Measurements from ENCODE around the gene CAMTA1. TPM values are rescaled to one million over a fixed set of nuclear protein-coding genes. Genes with fewer than 3 reads are reported as not detected.

Gene CAMTA1
- polyA plus RNA-seq, 1 of the 3 experiments (the other 2 are of a cell fraction) = 63.1 TPM

DNA sequence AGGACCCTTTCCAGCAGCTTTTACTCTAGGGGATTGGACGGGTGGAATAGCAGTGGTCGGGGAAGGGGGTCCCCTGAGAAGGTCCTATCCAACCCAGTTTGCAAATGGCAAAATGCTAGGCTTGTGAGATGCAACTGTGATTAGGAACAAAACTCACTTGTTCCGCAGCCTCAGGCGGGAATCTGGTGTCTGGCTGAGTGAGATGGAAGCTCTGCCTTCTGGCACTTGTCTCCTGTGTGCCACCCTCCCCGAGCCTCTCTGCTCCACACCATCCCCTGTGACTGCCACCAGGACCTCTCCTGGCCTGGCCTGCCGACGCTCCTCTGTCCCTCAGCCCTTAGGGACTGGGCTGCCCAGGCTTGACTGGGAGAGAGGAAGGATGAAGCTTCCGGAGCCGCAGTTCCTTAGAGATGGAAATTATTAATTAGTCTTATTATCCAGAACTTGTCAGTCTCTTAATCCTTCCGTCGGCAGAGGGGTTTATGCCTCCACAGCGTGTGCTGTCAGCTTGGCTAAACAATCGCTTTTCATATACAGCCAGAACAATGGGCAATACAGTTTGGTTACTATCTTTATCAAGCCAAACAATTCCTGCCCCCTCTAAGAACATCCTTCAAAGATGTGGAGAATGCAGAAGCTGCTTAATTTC lies 693.0 kb downstream of the CAMTA1 start (continued):
- TF ChIP-seq FOXM1 (IDR thresholded peaks at IDR 0.05; ENCODE audit: low read depth) (no peak), EP300 (IDR thresholded peaks at IDR 0.05; ENCODE audit: borderline replicate concordance in 1 of 2, low read depth in 1 of 2, low read length in 1 of 2) (peak in 1 of 2 experiments; percentile 87; a peak in 2 of 4 replicates), JUND (IDR thresholded peaks at IDR 0.05) (no peak), ELF1 (IDR thresholded peaks at IDR 0.05) (no peak), RAD21 (IDR thresholded peaks at IDR 0.05; ENCODE audit: low read length) (0 out of 2 replicates have a peak, but pooled peaks have one; percentile 17), FOXJ3 (CRISPR knock-in tag; IDR thresholded peaks at IDR 0.05) (0 out of 2 replicates have a peak, but pooled peaks have one; percentile 33)
- TF ChIP-seq, protein P1, sequence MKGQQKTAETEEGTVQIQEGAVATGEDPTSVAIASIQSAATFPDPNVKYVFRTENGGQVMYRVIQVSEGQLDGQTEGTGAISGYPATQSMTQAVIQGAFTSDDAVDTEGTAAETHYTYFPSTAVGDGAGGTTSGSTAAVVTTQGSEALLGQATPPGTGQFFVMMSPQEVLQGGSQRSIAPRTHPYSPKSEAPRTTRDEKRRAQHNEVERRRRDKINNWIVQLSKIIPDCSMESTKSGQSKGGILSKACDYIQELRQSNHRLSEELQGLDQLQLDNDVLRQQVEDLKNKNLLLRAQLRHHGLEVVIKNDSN (IDR thresholded peaks at IDR 0.05; ENCODE audit: borderline replicate concordance, low read depth) = no peak

DNA sequence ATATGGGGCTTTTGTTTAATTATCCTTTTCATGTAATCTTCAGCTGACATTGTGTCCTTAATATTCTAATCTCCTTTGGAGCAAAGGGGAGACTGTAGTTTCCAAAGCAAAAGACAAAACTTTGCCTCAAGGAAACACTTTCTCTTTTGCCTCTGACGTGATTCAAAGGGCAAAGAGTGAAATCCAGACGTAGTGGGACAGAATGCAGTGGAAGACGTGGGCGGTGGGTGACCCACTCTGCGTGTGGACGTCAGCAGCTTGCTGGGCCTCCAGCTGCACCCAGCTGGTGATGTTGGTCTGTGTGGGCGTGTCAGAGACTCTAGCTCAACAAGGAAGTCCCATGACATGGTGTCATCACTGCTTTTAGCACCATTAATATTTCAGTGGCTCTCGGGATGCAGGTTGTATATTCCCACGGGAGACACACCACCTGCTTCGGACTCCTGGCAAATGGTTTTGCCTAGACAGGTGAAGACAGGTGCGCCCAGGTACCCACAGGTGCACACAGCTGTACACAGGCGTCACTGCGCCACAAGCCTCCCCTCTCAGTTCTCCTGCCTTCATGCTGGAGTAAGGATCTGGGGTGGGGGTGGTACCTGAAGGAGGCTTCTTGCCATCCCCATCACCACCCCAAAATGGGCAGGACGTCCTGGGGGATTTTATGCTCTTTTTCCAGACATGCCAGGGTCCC lies 693.7 kb downstream of the CAMTA1 start:
- CTCF ChIA-PET = interaction anchor here (0.6 to 2.8 kb wide), 15 partner anchors 9 to 438 kb away, joined by 3 to 17 read pairs (median 5); no protein-coding TSS in a partner anchor
- POLR2A ChIA-PET = interaction anchor here (1.0 to 1.6 kb wide), 5 partner anchors 8 to 78 kb away, joined by 3 to 7 read pairs (median 4); no protein-coding TSS in a partner anchor
- DNase-seq = no peak
- peaks cover 0 to 71% of the 10 kb centered on the region in 2 experiments; a peak in 3 of 4 replicates for H3K4me1 ChIP-seq (ENCODE audit: control insufficient read depth in 1 of 2, insufficient read depth in 2 of 2, low read depth in 1 of 2, low read length in 1 of 2)
- no peaks in the 10 kb centered on the region for H3K79me2 ChIP-seq (ENCODE audit: insufficient read depth)
- no peak overlapping the region for H3K9ac ChIP-seq
- no peaks in the 10 kb centered on the region for H3K9me2 ChIP-seq
- no peaks in the 10 kb centered on the region for H3K36me3 ChIP-seq (replicated peaks in 1 of 2; ENCODE audit: control insufficient read depth in 1 of 2, insufficient read depth in 2 of 2, low read length in 1 of 2)
- no peaks in the 10 kb centered on the region for H3K9me3 ChIP-seq
- no peak overlapping the region for H3K4me3 ChIP-seq (ENCODE audit: low read depth in 2 of 2, low read length in 1 of 2)
- no peaks in the 10 kb centered on the region for H3F3A ChIP-seq (replicated peaks; ENCODE audit: insufficient read depth)
- H3K27me3 ChIP-seq (ENCODE audit: insufficient read depth) = no peaks in the 10 kb centered on the region
- WGBS (ENCODE audit: low lambda C conversion rate) = 46% methylated on average over 5 of the region's 14 CpGs
- H3K27ac ChIP-seq (ENCODE audit: low read depth in 2 of 2, low read length in 1 of 2) = peak overlapping the region in 1 of 2 experiments; percentile 99; a peak in 2 of 4 replicates
- H3K4me2 ChIP-seq = no peak overlapping the region
- no peaks in the 10 kb centered on the region for H4K20me1 ChIP-seq (ENCODE audit: insufficient read depth)
- no peak overlapping the region for H2AFZ ChIP-seq (ENCODE audit: low read depth)
- TF ChIP-seq, protein P2, sequence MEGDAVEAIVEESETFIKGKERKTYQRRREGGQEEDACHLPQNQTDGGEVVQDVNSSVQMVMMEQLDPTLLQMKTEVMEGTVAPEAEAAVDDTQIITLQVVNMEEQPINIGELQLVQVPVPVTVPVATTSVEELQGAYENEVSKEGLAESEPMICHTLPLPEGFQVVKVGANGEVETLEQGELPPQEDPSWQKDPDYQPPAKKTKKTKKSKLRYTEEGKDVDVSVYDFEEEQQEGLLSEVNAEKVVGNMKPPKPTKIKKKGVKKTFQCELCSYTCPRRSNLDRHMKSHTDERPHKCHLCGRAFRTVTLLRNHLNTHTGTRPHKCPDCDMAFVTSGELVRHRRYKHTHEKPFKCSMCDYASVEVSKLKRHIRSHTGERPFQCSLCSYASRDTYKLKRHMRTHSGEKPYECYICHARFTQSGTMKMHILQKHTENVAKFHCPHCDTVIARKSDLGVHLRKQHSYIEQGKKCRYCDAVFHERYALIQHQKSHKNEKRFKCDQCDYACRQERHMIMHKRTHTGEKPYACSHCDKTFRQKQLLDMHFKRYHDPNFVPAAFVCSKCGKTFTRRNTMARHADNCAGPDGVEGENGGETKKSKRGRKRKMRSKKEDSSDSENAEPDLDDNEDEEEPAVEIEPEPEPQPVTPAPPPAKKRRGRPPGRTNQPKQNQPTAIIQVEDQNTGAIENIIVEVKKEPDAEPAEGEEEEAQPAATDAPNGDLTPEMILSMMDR (IDR thresholded peaks at IDR 0.05) = no peak
- TF ChIP-seq NFIC (IDR thresholded peaks at IDR 0.05; ENCODE audit: borderline replicate concordance) (no peak), EP300 (IDR thresholded peaks at IDR 0.05; ENCODE audit: borderline replicate concordance in 1 of 2, low read depth in 1 of 2, low read length in 1 of 2) (no peak)

DNA sequence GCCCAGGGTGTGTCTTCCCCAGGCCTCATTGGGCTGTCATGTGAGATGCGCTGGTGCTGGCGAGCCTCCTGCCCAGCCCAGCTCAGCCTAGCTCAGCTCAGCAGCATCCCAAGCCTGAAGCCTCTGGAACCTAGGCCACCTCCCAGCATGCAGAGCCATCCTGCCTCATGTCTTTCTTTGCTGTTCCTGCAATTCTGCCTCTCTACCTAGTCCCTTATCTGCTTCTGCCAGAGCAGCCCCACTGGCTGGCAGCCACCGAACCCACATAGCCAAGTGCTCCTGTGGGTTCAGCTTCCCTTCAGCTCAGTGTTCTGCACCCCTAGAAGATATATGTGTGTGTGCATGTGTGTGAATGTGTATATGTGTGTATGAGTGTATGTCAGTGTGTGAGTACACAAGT lies 694.3 kb downstream of the CAMTA1 start:
- WGBS (ENCODE audit: low lambda C conversion rate) = 100% methylated on average over 3 of the region's 3 CpGs
- Histone ChIP-seq H3K9me3 (no peaks in the 10 kb centered on the region), H3K27me3 (ENCODE audit: insufficient read depth) (no peaks in the 10 kb centered on the region), H3K4me2 (no peak overlapping the region), H3F3A (replicated peaks; ENCODE audit: insufficient read depth) (no peaks in the 10 kb centered on the region), H3K27ac (ENCODE audit: low read depth in 2 of 2, low read length in 1 of 2) (peak overlapping the region in 1 of 2 experiments; percentile 99; a peak in 2 of 4 replicates), H3K4me3 (ENCODE audit: low read depth in 2 of 2, low read length in 1 of 2) (no peak overlapping the region), H3K9ac (no peak overlapping the region), H2AFZ (ENCODE audit: low read depth) (no peak overlapping the region), H3K79me2 (ENCODE audit: insufficient read depth) (no peaks in the 10 kb centered on the region), H3K4me1 (ENCODE audit: control insufficient read depth in 1 of 2, insufficient read depth in 2 of 2, low read depth in 1 of 2, low read length in 1 of 2) (peaks cover 0 to 70% of the 10 kb centered on the region in 2 experiments; a peak in 3 of 4 replicates), H3K36me3 (replicated peaks in 1 of 2; ENCODE audit: control insufficient read depth in 1 of 2, insufficient read depth in 2 of 2, low read length in 1 of 2) (no peaks in the 10 kb centered on the region), H3K9me2 (no peaks in the 10 kb centered on the region), H4K20me1 (ENCODE audit: insufficient read depth) (no peaks in the 10 kb centered on the region)
- no peak for DNase-seq
- POLR2A ChIA-PET = interaction anchor here (1.5 kb wide), 1 partner anchor 10 kb away, joined by 4 read pairs; no protein-coding TSS in a partner anchor
- CTCF ChIA-PET = interaction anchor here (0.6 to 2.8 kb wide), 5 partner anchors 8 to 437 kb away, joined by 3 to 17 read pairs (median 7); no protein-coding TSS in a partner anchor
- TF ChIP-seq NRF1 (IDR thresholded peaks at IDR 0.05; ENCODE audit: low read depth, low read length) (no peak), POLR2AphosphoS5 (IDR thresholded peaks at IDR 0.05; ENCODE audit: low read depth, low read length) (no peak), SMC3 (IDR thresholded peaks at IDR 0.05; ENCODE audit: low read depth, low read length) (no peak), FOSL2 (IDR thresholded peaks at IDR 0.05; ENCODE audit: borderline replicate concordance, low read depth) (no peak), FOXJ3 (CRISPR knock-in tag; IDR thresholded peaks at IDR 0.05) (no peak), JUND (IDR thresholded peaks at IDR 0.05) (no peak), EP300 (IDR thresholded peaks at IDR 0.05; ENCODE audit: borderline replicate concordance in 1 of 2, low read depth in 1 of 2, low read length in 1 of 2) (no peak), EZH2phosphoT487 (IDR thresholded peaks at IDR 0.05; ENCODE audit: borderline replicate concordance, low read depth) (no peak)
- TF ChIP-seq, protein P3, sequence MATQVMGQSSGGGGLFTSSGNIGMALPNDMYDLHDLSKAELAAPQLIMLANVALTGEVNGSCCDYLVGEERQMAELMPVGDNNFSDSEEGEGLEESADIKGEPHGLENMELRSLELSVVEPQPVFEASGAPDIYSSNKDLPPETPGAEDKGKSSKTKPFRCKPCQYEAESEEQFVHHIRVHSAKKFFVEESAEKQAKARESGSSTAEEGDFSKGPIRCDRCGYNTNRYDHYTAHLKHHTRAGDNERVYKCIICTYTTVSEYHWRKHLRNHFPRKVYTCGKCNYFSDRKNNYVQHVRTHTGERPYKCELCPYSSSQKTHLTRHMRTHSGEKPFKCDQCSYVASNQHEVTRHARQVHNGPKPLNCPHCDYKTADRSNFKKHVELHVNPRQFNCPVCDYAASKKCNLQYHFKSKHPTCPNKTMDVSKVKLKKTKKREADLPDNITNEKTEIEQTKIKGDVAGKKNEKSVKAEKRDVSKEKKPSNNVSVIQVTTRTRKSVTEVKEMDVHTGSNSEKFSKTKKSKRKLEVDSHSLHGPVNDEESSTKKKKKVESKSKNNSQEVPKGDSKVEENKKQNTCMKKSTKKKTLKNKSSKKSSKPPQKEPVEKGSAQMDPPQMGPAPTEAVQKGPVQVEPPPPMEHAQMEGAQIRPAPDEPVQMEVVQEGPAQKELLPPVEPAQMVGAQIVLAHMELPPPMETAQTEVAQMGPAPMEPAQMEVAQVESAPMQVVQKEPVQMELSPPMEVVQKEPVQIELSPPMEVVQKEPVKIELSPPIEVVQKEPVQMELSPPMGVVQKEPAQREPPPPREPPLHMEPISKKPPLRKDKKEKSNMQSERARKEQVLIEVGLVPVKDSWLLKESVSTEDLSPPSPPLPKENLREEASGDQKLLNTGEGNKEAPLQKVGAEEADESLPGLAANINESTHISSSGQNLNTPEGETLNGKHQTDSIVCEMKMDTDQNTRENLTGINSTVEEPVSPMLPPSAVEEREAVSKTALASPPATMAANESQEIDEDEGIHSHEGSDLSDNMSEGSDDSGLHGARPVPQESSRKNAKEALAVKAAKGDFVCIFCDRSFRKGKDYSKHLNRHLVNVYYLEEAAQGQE (IDR thresholded peaks at IDR 0.05; ENCODE audit: low read depth, low read length) = no peak
- TF ChIP-seq, protein P4, sequence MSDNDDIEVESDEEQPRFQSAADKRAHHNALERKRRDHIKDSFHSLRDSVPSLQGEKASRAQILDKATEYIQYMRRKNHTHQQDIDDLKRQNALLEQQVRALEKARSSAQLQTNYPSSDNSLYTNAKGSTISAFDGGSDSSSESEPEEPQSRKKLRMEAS (IDR thresholded peaks at IDR 0.05; ENCODE audit: low read depth) = no peak
